SU-DHL-6 (cell line): Measurements from ENCODE around the gene STKLD1.
A peak's percentile ranks its signal among the peaks of the same experiment; 100 is the strongest.

ENCODE experiments used
- H2AFZ ChIP-seq: fragments of 200-600 bp; sonication (generic); 2 replicates; pipeline ENCODE4 v1.6.1; 2014; ENCODE audit warnings: low read depth, mild to moderate bottlenecking, moderate library complexity, mixed read lengths, antibody characterized with exemption, low read length; ENCODE audit not compliant: severe bottlenecking
- H3F3A ChIP-seq: fragments of 200-600 bp; shearing (Covaris generic); 2 replicates; pipeline ENCODE4 v1.6.0; 2016; ENCODE audit warnings: antibody characterized with exemption, mild to moderate bottlenecking; ENCODE audit not compliant: insufficient read depth
- H3K27ac ChIP-seq: fragments of 200-600 bp; sonication (generic); 2 replicates; pipeline ENCODE4 v1.5.1; 2016; ENCODE audit warnings: low read depth, mild to moderate bottlenecking, low read length, moderate library complexity, mixed read lengths
- H3K27me3 ChIP-seq: fragments of 200-600 bp; sonication (generic), shearing (Covaris generic); 2 replicates; pipeline ENCODE4 v1.6.0; 2014; ENCODE audit warnings: mild to moderate bottlenecking, low read length
- H3K36me3 ChIP-seq: fragments of 200-600 bp; sonication (generic); 2 replicates; pipeline ENCODE4 v1.6.1; 2014; ENCODE audit warnings: mild to moderate bottlenecking, low read length, mixed read lengths
- H3K4me2 ChIP-seq: fragments of 300-600, 200-600 bp; shearing (Covaris generic), sonication (generic); 2 replicates; pipeline ENCODE4 v1.6.0; 2014; ENCODE audit warnings: low read length, low read depth, mild to moderate bottlenecking; ENCODE audit not compliant: poor library complexity, severe bottlenecking
- H3K4me3 ChIP-seq: fragments of 200-600 bp; sonication (generic); 2 replicates; pipeline ENCODE4 v1.5.1; 2014; ENCODE audit warnings: antibody characterized with exemption, low read length, mild to moderate bottlenecking, mixed read lengths; ENCODE audit not compliant: insufficient read depth, poor library complexity, severe bottlenecking
- H3K79me2 ChIP-seq: fragments of 200-600 bp; sonication (generic); 2 replicates; pipeline ENCODE4 v1.6.1; 2014; ENCODE audit warnings: mild to moderate bottlenecking, low read length, moderate library complexity; ENCODE audit not compliant: insufficient read depth
- H3K9ac ChIP-seq: fragments of 200-600 bp; sonication (generic); 2 replicates; pipeline ENCODE4 v1.7.0; 2014; ENCODE audit warnings: mild to moderate bottlenecking, low read length
- H3K9me2 ChIP-seq: fragments of 200-600 bp; sonication (generic); replicated peaks from 2 replicates; pipeline ENCODE4 v1.6.1; 2014; ENCODE audit warnings: low read length; ENCODE audit not compliant: insufficient read depth
- H3K9me3 ChIP-seq: fragments of 200-600 bp; sonication (generic); 2 replicates; pipeline ENCODE4 v1.6.1; 2014; ENCODE audit warnings: low read length, mixed read lengths; ENCODE audit not compliant: insufficient read depth
- H4K20me1 ChIP-seq: fragments of 200-600 bp; sonication (generic); 2 replicates; pipeline ENCODE4 v1.6.1; 2014; ENCODE audit warnings: low read depth, mild to moderate bottlenecking, antibody characterized with exemption, low read length, moderate library complexity, mixed read lengths
- EZH2phosphoT487 ChIP-seq: fragments of 200-600 bp; sonication (generic), shearing (Covaris generic); conservative IDR thresholded peaks from 2 replicates; pipeline ENCODE4 v1.6.1; 2018; ENCODE audit warnings: mild to moderate bottlenecking, antibody characterized with exemption, low read length, moderate library complexity, mixed read lengths
- TF ChIP-seq, protein P1 (sequence below): fragments of 200-600 bp; sonication (generic); IDR thresholded peaks from one replicate; pipeline ENCODE4 v1.5.1; 2017; ENCODE audit warnings: antibody characterized with exemption, mild to moderate bottlenecking, low read length, moderate library complexity; ENCODE audit not compliant: insufficient read depth, poor library complexity, severe bottlenecking

The STKLD1 gene

DNA sequence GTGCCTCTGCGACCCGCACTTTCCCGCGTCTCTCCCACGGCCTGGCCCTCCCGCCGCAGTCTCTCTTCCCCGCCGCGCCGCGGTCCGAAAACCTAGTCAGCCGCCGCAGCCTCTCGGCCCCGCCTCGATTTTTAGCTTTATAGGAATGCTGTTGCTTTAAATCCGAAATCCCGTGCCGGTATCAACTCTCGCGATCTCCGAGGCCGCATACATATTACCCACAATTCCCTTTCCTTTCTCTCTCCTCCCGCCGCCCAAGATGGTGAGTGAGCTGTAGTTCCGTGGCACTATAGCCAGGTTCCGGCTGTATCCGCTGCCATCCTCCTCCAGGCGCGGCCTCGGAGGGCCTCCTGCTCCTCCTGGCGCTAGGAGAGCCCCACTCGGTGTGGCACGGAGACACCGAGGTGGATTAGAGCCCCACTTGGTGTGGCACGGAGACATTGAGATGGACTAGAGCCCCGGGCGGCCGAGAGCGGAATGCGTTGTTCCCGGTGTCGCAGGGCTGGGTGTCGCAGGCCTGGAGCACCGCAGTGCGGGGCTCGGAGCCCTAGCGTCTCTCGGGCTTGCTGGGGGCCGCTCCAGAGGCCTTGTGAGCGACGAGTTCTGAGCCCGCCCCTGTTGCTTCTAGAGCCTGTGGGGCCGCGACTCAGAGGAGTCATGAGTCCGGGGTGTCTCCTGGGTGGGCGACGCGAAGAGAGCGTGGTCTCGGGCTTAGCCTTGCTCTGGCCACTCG, 28.0 kb upstream of the STKLD1 start, which contains the start of the genes MED22 and RPL7A:
Gene MED22 (minus strand): TSS at position 147 of the 733 bp plus-strand sequence. CDS start 1,469 bp downstream, outside the sequence.
Gene RPL7A (plus strand): TSS at position 234 of the 733 bp plus-strand sequence. CDS start 26 bp downstream, at position 260.
- peaks cover 35% of the 10 kb centered on the region for H3K36me3 ChIP-seq

DNA sequence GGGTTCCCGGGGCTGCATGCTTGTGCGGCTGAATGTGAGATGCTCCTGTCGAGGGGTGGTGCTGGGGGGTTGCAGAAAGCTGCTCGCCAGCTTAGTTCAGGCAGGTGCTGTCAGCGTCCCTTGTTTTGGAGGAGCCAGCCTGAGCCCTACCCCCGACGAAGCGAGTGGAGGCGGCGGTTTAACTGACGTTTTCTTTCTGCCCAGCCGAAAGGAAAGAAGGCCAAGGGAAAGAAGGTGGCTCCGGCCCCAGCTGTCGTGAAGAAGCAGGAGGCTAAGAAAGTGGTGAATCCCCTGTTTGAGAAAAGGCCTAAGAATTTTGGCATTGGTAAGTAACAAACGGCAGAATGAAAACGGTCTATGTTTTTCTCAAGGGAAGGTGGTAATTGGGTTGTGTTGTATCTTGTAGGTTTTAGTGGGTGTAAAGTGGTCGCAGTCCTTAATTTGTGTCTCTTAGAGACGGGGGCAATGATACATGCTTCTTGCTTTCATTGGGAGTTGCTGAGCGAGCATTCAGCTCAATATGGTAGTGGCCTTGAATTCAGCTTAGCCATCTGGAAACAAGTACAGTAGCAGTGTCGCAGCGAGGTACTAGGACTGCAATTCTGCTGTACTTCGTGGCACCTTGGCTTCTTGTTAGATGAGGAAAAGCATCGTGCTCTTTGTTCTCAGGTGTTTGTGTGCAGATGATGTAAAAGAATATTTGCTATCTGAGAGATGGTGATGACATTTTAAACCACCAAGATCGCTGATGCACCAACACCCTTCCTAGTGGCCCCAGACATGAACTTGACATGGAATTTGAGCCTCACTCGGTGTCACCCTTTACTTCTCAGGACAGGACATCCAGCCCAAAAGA, 27.2 kb upstream of the STKLD1 start:
- peak overlapping the region; percentile 92 for H3K27ac ChIP-seq
- TF ChIP-seq, protein P1, sequence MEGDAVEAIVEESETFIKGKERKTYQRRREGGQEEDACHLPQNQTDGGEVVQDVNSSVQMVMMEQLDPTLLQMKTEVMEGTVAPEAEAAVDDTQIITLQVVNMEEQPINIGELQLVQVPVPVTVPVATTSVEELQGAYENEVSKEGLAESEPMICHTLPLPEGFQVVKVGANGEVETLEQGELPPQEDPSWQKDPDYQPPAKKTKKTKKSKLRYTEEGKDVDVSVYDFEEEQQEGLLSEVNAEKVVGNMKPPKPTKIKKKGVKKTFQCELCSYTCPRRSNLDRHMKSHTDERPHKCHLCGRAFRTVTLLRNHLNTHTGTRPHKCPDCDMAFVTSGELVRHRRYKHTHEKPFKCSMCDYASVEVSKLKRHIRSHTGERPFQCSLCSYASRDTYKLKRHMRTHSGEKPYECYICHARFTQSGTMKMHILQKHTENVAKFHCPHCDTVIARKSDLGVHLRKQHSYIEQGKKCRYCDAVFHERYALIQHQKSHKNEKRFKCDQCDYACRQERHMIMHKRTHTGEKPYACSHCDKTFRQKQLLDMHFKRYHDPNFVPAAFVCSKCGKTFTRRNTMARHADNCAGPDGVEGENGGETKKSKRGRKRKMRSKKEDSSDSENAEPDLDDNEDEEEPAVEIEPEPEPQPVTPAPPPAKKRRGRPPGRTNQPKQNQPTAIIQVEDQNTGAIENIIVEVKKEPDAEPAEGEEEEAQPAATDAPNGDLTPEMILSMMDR = no peak
- peak overlapping the region; percentile 77 for H3K4me2 ChIP-seq
- no peaks in the 10 kb centered on the region; the same call in 1 of the 2 replicates for H4K20me1 ChIP-seq
- H3F3A ChIP-seq = peaks cover 56% of the 10 kb centered on the region
- H3K79me2 ChIP-seq = peaks cover 40% of the 10 kb centered on the region
- H2AFZ ChIP-seq = no peak overlapping the region
- peak overlapping the region; percentile 99 for H3K4me3 ChIP-seq
- H3K9me3 ChIP-seq = no peaks in the 10 kb centered on the region
- H3K9ac ChIP-seq = peak overlapping the region; percentile 100
- H3K27me3 ChIP-seq = no peaks in the 10 kb centered on the region
- no peaks in the 10 kb centered on the region for H3K9me2 ChIP-seq
- H3K36me3 ChIP-seq = peaks cover 35% of the 10 kb centered on the region

More for the DNA sequence above, 28.0 kb upstream of the STKLD1 start, which contains the start of the genes MED22 and RPL7A:
- Histone ChIP-seq H3K9me3 (no peaks in the 10 kb centered on the region), H3K79me2 (peaks cover 40% of the 10 kb centered on the region), H3F3A (peaks cover 48% of the 10 kb centered on the region), H3K9me2 (no peaks in the 10 kb centered on the region), H3K27me3 (no peaks in the 10 kb centered on the region), H4K20me1 (no peaks in the 10 kb centered on the region; the same call in 1 of the 2 replicates), H3K4me3 (peak within 1 kb of the TSS; percentile 99), H3K4me2 (peak within 1 kb of the TSS; percentile 77), H3K27ac (peak within 1 kb of the TSS; percentile 92), H3K9ac (peak within 1 kb of the TSS; percentile 100), H2AFZ (no peak within 1 kb of the TSS)
- TF ChIP-seq EZH2phosphoT487 = no peak
- TF ChIP-seq, protein P1 = no peak

DNA sequence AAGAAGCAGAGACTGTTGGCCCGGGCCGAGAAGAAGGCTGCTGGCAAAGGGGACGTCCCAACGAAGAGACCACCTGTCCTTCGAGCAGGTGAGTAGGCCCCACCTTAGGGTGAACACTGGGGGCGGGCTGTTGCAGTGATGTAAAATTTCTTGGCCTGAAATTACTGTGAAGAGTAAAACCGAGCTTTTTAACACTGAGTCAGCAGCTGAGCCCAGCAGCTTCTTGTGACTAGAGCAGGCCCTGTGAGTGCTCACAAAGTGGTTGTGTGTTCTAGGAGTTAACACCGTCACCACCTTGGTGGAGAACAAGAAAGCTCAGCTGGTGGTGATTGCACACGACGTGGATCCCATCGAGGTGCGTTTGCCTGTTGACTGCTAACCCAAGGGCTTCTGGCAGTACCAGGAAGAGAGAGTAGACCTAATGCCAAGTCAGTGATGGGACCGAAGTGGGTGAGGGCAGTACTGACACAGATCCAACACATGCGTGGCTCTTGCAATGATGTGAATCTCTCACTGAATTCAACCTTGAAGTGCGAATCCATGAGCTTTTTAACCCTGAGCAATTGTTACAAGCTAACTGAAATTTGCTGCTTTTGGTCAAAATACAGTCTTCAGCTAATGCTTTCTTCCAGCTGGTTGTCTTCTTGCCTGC, 26.1 kb upstream of the STKLD1 start:
- no peak overlapping the region for H2AFZ ChIP-seq
- peaks cover 40% of the 10 kb centered on the region for H3K79me2 ChIP-seq
- TF ChIP-seq, protein P1 = no peak
- no peak for TF ChIP-seq EZH2phosphoT487
- no peaks in the 10 kb centered on the region for H3K9me2 ChIP-seq
- H3K27me3 ChIP-seq = no peaks in the 10 kb centered on the region
- no peak overlapping the region for H3K27ac ChIP-seq
- peaks cover 60% of the 10 kb centered on the region for H3F3A ChIP-seq
- 0 out of 2 replicates have a peak overlapping the region, but pooled peaks have one; percentile 100 for H3K9ac ChIP-seq
- H3K9me3 ChIP-seq = no peaks in the 10 kb centered on the region
- H3K4me3 ChIP-seq = no peak overlapping the region
- peaks cover 35% of the 10 kb centered on the region for H3K36me3 ChIP-seq
- no peaks in the 10 kb centered on the region; the same call in 1 of the 2 replicates for H4K20me1 ChIP-seq
- H3K4me2 ChIP-seq = peak overlapping the region; percentile 77
